ENCODE data around the gene SIK3. TPM values are rescaled to one million over a fixed set of nuclear protein-coding genes. Genes with fewer than 3 reads are reported as not detected.

Gene SIK3
- total RNA-seq, 1 experiment from 2014 or later: 34.4 TPM

GRCh38 chr11:116836632-116836991, 261.6 kb downstream of the SIK3 start:
- POLR2A ChIA-PET: interaction anchor here (0.6 to 1.4 kb wide), 2 partner anchors 45 to 302 kb away, joined by 4 to 8 read pairs; partner anchors contain the start of gene APOA5
- no peak for TF ChIP-seq EMX1 (CRISPR knock-in tag; IDR thresholded peaks at IDR 0.05)
- TF ChIP-seq NFYB (CRISPR knock-in tag; conservative IDR thresholded peaks at IDR 0.05; ENCODE audit: low read depth): no peak
- TF ChIP-seq ZNF219 (CRISPR knock-in tag; IDR thresholded peaks at IDR 0.05; ENCODE audit: borderline replicate concordance): no peak
- TF ChIP-seq CREB1 (CRISPR knock-in tag; IDR thresholded peaks at IDR 0.05): no peak
- TF ChIP-seq HMGXB4 (CRISPR knock-in tag; IDR thresholded peaks at IDR 0.05): no peak; the same call in 1 of the 2 replicates

GRCh38 chr11:116835791-116836631, 262.2 kb downstream of the SIK3 start:
- H3K27ac Mint-ChIP-seq: no peak overlapping the region
- peak overlapping the region; percentile 59 for H3K4me3 Mint-ChIP-seq
- DNase-seq (ENCODE audit: low spot score): peak; percentile 88
- H3K4me1 Mint-ChIP-seq: peaks cover 19% of the 10 kb centered on the region
- ChIA-PET CTCF (interaction anchor here (0.6 to 6.0 kb wide), 45 partner anchors 9 to 391 kb away, joined by 3 to 358 read pairs (median 4); partner anchors contain the start of genes APOA4, APOA5, BUD13 and PAFAH1B2), POLR2A (interaction anchor here (0.6 to 1.4 kb wide), 3 partner anchors 45 to 303 kb away, joined by 3 to 8 read pairs (median 4); partner anchors contain the start of genes APOA5 and BUD13)
- ATAC-seq: peak; percentile 83
- no peaks in the 10 kb centered on the region for H3K36me3 Mint-ChIP-seq
- peaks cover 3% of the 10 kb centered on the region; the same call in 1 of the 2 replicates for H3K9me3 Mint-ChIP-seq
- H3K27me3 Mint-ChIP-seq (ENCODE audit: low read depth): peaks cover 11% of the 10 kb centered on the region
- TF ChIP-seq ZBTB43 (CRISPR knock-in tag; IDR thresholded peaks at IDR 0.05) (no peak), ZNF263 (CRISPR knock-in tag; IDR thresholded peaks at IDR 0.05; ENCODE audit: low read depth) (no peak), GRHL2 (CRISPR knock-in tag; IDR thresholded peaks at IDR 0.05; ENCODE audit: insufficient replicate concordance, severe bottlenecking) (no peak), ARID4B (CRISPR knock-in tag; IDR thresholded peaks at IDR 0.05; ENCODE audit: borderline replicate concordance) (0 out of 2 replicates have a peak, but pooled peaks have one; percentile 46), ZNF423 (CRISPR knock-in tag; IDR thresholded peaks at IDR 0.05) (no peak), ZNF232 (CRISPR knock-in tag; IDR thresholded peaks at IDR 0.05) (peak; percentile 78; the same call in 1 of the 2 replicates), AFF4 (CRISPR knock-in tag; IDR thresholded peaks at IDR 0.05; ENCODE audit: borderline replicate concordance) (no peak), ESRRA (CRISPR knock-in tag; IDR thresholded peaks at IDR 0.05; ENCODE audit: borderline replicate concordance) (no peak), ZBTB21 (CRISPR knock-in tag; IDR thresholded peaks at IDR 0.05; ENCODE audit: borderline replicate concordance) (no peak), CDX4 (CRISPR knock-in tag; IDR thresholded peaks at IDR 0.05; ENCODE audit: borderline replicate concordance) (no peak), NR1H2 (CRISPR knock-in tag; IDR thresholded peaks at IDR 0.05) (no peak), SOX15 (CRISPR knock-in tag; IDR thresholded peaks at IDR 0.05) (no peak), E2F4 (CRISPR knock-in tag; IDR thresholded peaks at IDR 0.05; ENCODE audit: borderline replicate concordance, low read depth) (no peak), NR3C1 (CRISPR knock-in tag; conservative IDR thresholded peaks at IDR 0.05; ENCODE audit: low read depth) (no peak)

More at GRCh38 chr11:116836632-116836991, 261.6 kb downstream of the SIK3 start:
- no peak overlapping the region for H3K27ac Mint-ChIP-seq
- no peak for ATAC-seq
- DNase-seq (ENCODE audit: low spot score): no peak
- CTCF ChIA-PET: interaction anchor here (1.0 to 6.0 kb wide), 27 partner anchors 10 to 390 kb away, joined by 3 to 358 read pairs (median 8); partner anchors contain the start of genes APOA4, APOA5, BUD13 and PAFAH1B2
- peaks cover 11% of the 10 kb centered on the region for H3K27me3 Mint-ChIP-seq (ENCODE audit: low read depth)
- peaks cover 19% of the 10 kb centered on the region for H3K4me1 Mint-ChIP-seq
- peaks cover 3% of the 10 kb centered on the region; the same call in 1 of the 2 replicates for H3K9me3 Mint-ChIP-seq
- H3K4me3 Mint-ChIP-seq: no peak overlapping the region
- no peaks in the 10 kb centered on the region for H3K36me3 Mint-ChIP-seq

All from WTC11 (cell line).